Hippocampal formation (tissue), 2 donors: ENCODE measurements around the gene KRT12.

Experiments used
- DNase-seq, 2 donors: peaks; one replicate each; lab custom pipeline; 2025; lab: John Stamatoyannopoulos, UW

The KRT12 gene

GRCh38 chr17:40843242-40843641, 23.8 kb downstream of the KRT12 start:
- DNase-seq = no peak

- no peak for DNase-seq
These were observed 25.8 kb downstream of the KRT12 start for GRCh38 chr17:40841246-40841645.

GRCh38 chr17:40839194-40839593, 27.8 kb downstream of the KRT12 start:
- no peak for DNase-seq

GRCh38 chr17:40836020-40836419, 31.0 kb downstream of the KRT12 start:
- no peak for DNase-seq

- DNase-seq = no peak
These were observed 33.1 kb downstream of the KRT12 start for GRCh38 chr17:40833882-40834281.

GRCh38 chr17:40832840-40833239, 34.2 kb downstream of the KRT12 start:
- no peak for DNase-seq

- no peak for DNase-seq
These were observed 36.8 kb downstream of the KRT12 start for GRCh38 chr17:40830085-40830776.

GRCh38 chr17:40828454-40829044, 38.5 kb downstream of the KRT12 start:
- no peak for DNase-seq

- no peak for DNase-seq
These were observed 39.1 kb downstream of the KRT12 start for GRCh38 chr17:40827746-40828453.

GRCh38 chr17:40825599-40825998, 41.4 kb downstream of the KRT12 start:
- DNase-seq = no peak

GRCh38 chr17:40824015-40824832, 42.8 kb downstream of the KRT12 start:
- DNase-seq = no peak

GRCh38 chr17:40822132-40822812, 44.8 kb downstream of the KRT12 start, which contains the start of gene KRT10:
Gene KRT10, minus strand, starts transcription at chr17:40822614. Its CDS starts 29 bp downstream, at chr17:40822585.
- no peak for DNase-seq

GRCh38 chr17:40821536-40821935, 45.5 kb downstream of the KRT12 start:
- no peak for DNase-seq

GRCh38 chr17:40820228-40820838, 46.7 kb downstream of the KRT12 start:
- DNase-seq = no peak

GRCh38 chr17:40819528-40820125, 47.4 kb downstream of the KRT12 start:
- peak in 1 of 2 donors; percentile 0 for DNase-seq

- peak; percentile 40 to 61 for DNase-seq
These were observed 48.1 kb downstream of the KRT12 start for GRCh38 chr17:40818733-40819527.

GRCh38 chr17:40818343-40818732, 48.7 kb downstream of the KRT12 start:
- DNase-seq = no peak

GRCh38 chr17:40817103-40817682, 49.8 kb downstream of the KRT12 start:
- no peak for DNase-seq

GRCh38 chr17:40816569-40816968, 50.5 kb downstream of the KRT12 start:
- DNase-seq = no peak

- DNase-seq = no peak
These were observed 51.6 kb downstream of the KRT12 start for GRCh38 chr17:40815381-40815780.
